ENCODE results near the gene ZNF792.

GRCh38 chr19:35005256-35005977, 41.4 kb upstream of the ZNF792 start:
- TF ChIP-seq POLR2AphosphoS5 (IDR thresholded peaks at IDR 0.05; ENCODE audit: borderline replicate concordance, low read depth, low read length) (no peak), EZH2 (IDR thresholded peaks at IDR 0.05) (no peak)
